K562 (cell line): ENCODE data around the gene GMDS.

ENCODE experiments used
- CTCF ChIP-seq, 3 experiments: IDR thresholded peaks in 2 of 3; conservative IDR thresholded peaks in 1 of 3; 2 replicates each; pipeline ENCODE4 v1.5.1; 2011 to 2012; ENCODE audit warnings: low read length in 3 of 3, mild to moderate bottlenecking in 3 of 3, control low read depth in 2 of 3, improper control_type of control experiment in 1 of 3, inconsistent platforms in 1 of 3, low read depth in 1 of 3, mixed read lengths in 1 of 3, moderate library complexity in 1 of 3; ENCODE audit not compliant: insufficient read depth in 2 of 3
- DNMT1 ChIP-seq: fragments of 450-650 bp; IDR thresholded peaks from 2 replicates; pipeline ENCODE4 v1.6.1; 2016; ENCODE audit warnings: antibody characterized with exemption, mild to moderate bottlenecking
- SIRT6 ChIP-seq: IDR thresholded peaks from one replicate; pipeline ENCODE4 v1.6.1; 2012; ENCODE audit warnings: low read depth, mild to moderate bottlenecking, control low read depth, inconsistent platforms, low read length, moderate library complexity
- ZNF785 ChIP-seq: fragments of 250-450 bp; sonication (Bioruptor Pico); IDR thresholded peaks from 2 replicates; pipeline ENCODE4 v1.4.0; 2020; ENCODE audit warnings: mild to moderate bottlenecking

- TF ChIP-seq DNMT1 (no peak), CTCF (IDR thresholded peaks at IDR 0.05 in 2 of 3, conservative IDR thresholded peaks at IDR 0.05 in 1 of 3; ENCODE audit: insufficient read depth in 2 of 3, low read depth in 1 of 3, low read length in 3 of 3) (no peak), SIRT6 (no peak), ZNF785 (CRISPR knock-in tag) (no peak)
Measured at GRCh38 chr6:1778686-1779235, 466.6 kb downstream of the GMDS start.
